WTC11 (cell line): ENCODE data around the gene PISD.

ENCODE experiments used
- TF ChIP-seq, protein P1 (sequence below): fragments of 200-600 bp; IDR thresholded peaks from 2 replicates; pipeline ENCODE4 v1.8.0; 2022; ENCODE audit warnings: antibody characterized with exemption
- TF ChIP-seq, protein P2 (sequence below): sonication (generic); formaldehyde crosslinking; conservative IDR thresholded peaks from 2 replicates; pipeline ENCODE4 v1.8.1; 2022; ENCODE audit warnings: mild to moderate bottlenecking, missing genetic modification reagents

DNA sequence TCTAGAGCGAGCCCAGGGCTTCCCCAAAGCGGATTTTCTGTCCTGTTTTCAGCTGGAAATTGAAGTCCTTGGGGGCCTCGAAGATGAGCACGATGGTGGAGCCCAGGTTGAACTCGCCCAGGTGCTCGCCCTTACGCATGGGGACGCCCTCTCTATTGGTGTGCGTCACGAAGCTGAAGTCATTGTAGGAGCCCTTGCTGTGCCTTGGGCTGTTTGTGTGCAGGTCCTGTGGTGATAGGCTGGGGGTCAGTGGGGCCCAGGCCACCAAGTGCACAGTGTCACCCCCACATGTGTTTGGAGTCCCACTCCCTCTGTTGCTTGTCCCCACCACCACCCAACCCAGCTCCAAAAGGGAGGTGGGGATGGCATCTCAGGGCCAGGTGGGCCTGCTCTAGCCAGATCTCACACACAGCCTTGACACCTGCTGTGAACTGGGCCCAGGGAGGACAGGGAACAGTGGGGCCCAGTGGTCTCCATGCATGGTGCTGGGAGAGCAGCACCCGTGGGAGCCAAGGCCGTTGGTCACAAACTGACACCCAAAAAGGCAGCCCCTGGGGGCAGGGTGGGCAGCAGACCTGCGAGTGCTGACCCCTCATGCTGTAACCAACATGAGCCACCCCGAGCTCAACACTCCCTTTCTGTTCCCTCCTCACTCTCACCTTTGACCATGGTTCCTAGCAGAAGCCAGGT lies 42.3 kb downstream of the PISD start:
- TF ChIP-seq, protein P1, sequence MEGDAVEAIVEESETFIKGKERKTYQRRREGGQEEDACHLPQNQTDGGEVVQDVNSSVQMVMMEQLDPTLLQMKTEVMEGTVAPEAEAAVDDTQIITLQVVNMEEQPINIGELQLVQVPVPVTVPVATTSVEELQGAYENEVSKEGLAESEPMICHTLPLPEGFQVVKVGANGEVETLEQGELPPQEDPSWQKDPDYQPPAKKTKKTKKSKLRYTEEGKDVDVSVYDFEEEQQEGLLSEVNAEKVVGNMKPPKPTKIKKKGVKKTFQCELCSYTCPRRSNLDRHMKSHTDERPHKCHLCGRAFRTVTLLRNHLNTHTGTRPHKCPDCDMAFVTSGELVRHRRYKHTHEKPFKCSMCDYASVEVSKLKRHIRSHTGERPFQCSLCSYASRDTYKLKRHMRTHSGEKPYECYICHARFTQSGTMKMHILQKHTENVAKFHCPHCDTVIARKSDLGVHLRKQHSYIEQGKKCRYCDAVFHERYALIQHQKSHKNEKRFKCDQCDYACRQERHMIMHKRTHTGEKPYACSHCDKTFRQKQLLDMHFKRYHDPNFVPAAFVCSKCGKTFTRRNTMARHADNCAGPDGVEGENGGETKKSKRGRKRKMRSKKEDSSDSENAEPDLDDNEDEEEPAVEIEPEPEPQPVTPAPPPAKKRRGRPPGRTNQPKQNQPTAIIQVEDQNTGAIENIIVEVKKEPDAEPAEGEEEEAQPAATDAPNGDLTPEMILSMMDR = no peak
- TF ChIP-seq, protein P2, sequence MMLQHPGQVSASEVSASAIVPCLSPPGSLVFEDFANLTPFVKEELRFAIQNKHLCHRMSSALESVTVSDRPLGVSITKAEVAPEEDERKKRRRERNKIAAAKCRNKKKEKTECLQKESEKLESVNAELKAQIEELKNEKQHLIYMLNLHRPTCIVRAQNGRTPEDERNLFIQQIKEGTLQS = no peak
